CD14-positive monocyte (primary cell): ENCODE data around the gene LDLRAP1. TPM values are rescaled to one million over a fixed set of nuclear protein-coding genes. Genes with fewer than 3 reads are reported as not detected.

ENCODE experiments used
- DNase-seq, 3 donors: peaks; one replicate each; pipeline ENCODE4 v3.0.0-alpha.2; 2011 to 2022
- H2AFZ ChIP-seq: 2 replicates; pipeline ENCODE4 v1.6.0; 2012; ENCODE audit warnings: mild to moderate bottlenecking, low read depth, low read length, inconsistent platforms; ENCODE audit not compliant: insufficient read depth, poor library complexity, severe bottlenecking
- H3K27ac ChIP-seq, 2 donors: 1 replicate in 1 of 2; 2 replicates in 1 of 2; pipeline ENCODE4 v1.5.1; 2012 to 2013; ENCODE audit warnings: low read length in 2 of 2, control low read depth in 1 of 2, inconsistent platforms in 1 of 2, low read depth in 1 of 2, mild to moderate bottlenecking in 1 of 2
- H3K27me3 ChIP-seq, 2 donors: one replicate each; pipeline versions ENCODE4 v1.6.0 to v1.6.1; 2011 to 2013; ENCODE audit warnings: low read length in 2 of 2; ENCODE audit not compliant: control insufficient read depth in 2 of 2, insufficient read depth in 2 of 2
- H3K36me3 ChIP-seq, 2 donors: replicated peaks in 1 of 2; 1 replicate in 1 of 2; 2 replicates in 1 of 2; pipeline versions ENCODE4 v1.5.1 to v1.6.1; 2012 to 2013; ENCODE audit warnings: low read length in 2 of 2, control low read depth in 1 of 2, inconsistent platforms in 1 of 2, mild to moderate bottlenecking in 1 of 2; ENCODE audit not compliant: insufficient read depth in 2 of 2, control insufficient read depth in 1 of 2
- H3K4me1 ChIP-seq, 2 donors: 1 replicate in 1 of 2; 2 replicates in 1 of 2; pipeline versions ENCODE4 v1.5.1 to v1.6.1; 2012 to 2013; ENCODE audit warnings: low read length in 2 of 2, control low read depth in 1 of 2, inconsistent platforms in 1 of 2, mild to moderate bottlenecking in 1 of 2, moderate library complexity in 1 of 2; ENCODE audit not compliant: insufficient read depth in 2 of 2, control insufficient read depth in 1 of 2
- H3K4me2 ChIP-seq: replicated peaks from 2 replicates; pipeline ENCODE3; 2012; ENCODE audit warnings: low read length, moderate library complexity, mild to moderate bottlenecking; ENCODE audit not compliant: poor library complexity, severe bottlenecking; ENCODE audit errors: extremely low read depth
- H3K4me3 ChIP-seq, 3 experiments: fragments of 200-600 bp in 1 of 3; sonication (generic) in 1 of 3; replicated peaks in 1 of 3; 1 replicate in 2 of 3; 2 replicates in 1 of 3; pipeline ENCODE4 v1.5.1; 2011 to 2013; ENCODE audit warnings: low read length in 3 of 3, mild to moderate bottlenecking in 3 of 3, control low read depth in 2 of 3, low read depth in 2 of 3, inconsistent platforms in 1 of 3, moderate library complexity in 1 of 3
- H3K79me2 ChIP-seq: 2 replicates; pipeline ENCODE4 v1.6.0; 2012; ENCODE audit warnings: mild to moderate bottlenecking, control low read depth, inconsistent platforms, low read length, moderate library complexity; ENCODE audit not compliant: insufficient read depth
- H3K9ac ChIP-seq: 2 replicates; pipeline ENCODE4 v1.6.0; 2017; ENCODE audit warnings: low read length, mild to moderate bottlenecking; ENCODE audit not compliant: insufficient read depth, poor library complexity, severe bottlenecking
- H3K9me3 ChIP-seq, 2 donors: replicated peaks in 1 of 2; 1 replicate in 1 of 2; 2 replicates in 1 of 2; pipeline versions ENCODE4 v1.5.1 to v1.6.1; 2012 to 2013; ENCODE audit warnings: low read length in 2 of 2, control low read depth in 1 of 2; ENCODE audit not compliant: control insufficient read depth in 1 of 2, insufficient read depth in 1 of 2
- H4K20me1 ChIP-seq: 2 replicates; pipeline ENCODE4 v1.6.0; 2012; ENCODE audit warnings: mild to moderate bottlenecking, low read length, control low read depth, moderate library complexity; ENCODE audit not compliant: insufficient read depth
- H3K27ac Mint-ChIP-seq, 7 donors: one replicate each; pipeline ENCODE4 v1.8.0; 2020; ENCODE audit warnings: mild to moderate bottlenecking in 7 of 7, mixed read lengths in 7 of 7, moderate library complexity in 6 of 7, inconsistent platforms in 2 of 7
- H3K27me3 Mint-ChIP-seq, 3 donors: one replicate each; pipeline ENCODE4 v1.8.0; 2021 to 2022; ENCODE audit warnings: low read depth in 3 of 3, mild to moderate bottlenecking in 3 of 3, mixed read lengths in 3 of 3, moderate library complexity in 3 of 3, inconsistent platforms in 1 of 3
- H3K36me3 Mint-ChIP-seq, 2 donors: one replicate each; pipeline ENCODE4 v1.8.0; 2020; ENCODE audit warnings: mixed read lengths in 2 of 2, inconsistent platforms in 1 of 2, mild to moderate bottlenecking in 1 of 2
- H3K4me1 Mint-ChIP-seq: one replicate; pipeline ENCODE4 v1.8.0; 2020; ENCODE audit warnings: mild to moderate bottlenecking, mixed read lengths
- H3K4me3 Mint-ChIP-seq, 2 donors: one replicate each; pipeline ENCODE4 v1.8.0; 2020; ENCODE audit warnings: mild to moderate bottlenecking in 2 of 2, mixed read lengths in 2 of 2, moderate library complexity in 1 of 2
- H3K9me3 Mint-ChIP-seq, 7 donors: one replicate each; pipeline ENCODE4 v1.8.0; 2020 to 2022; ENCODE audit warnings: mixed read lengths in 7 of 7, mild to moderate bottlenecking in 6 of 7, moderate library complexity in 6 of 7, inconsistent platforms in 2 of 7
- CTCF ChIP-seq: fragments of 200-600 bp; IDR thresholded peaks from one replicate; pipeline ENCODE4 v1.8.0; 2022; ENCODE audit warnings: antibody characterized with exemption, mild to moderate bottlenecking
- WGBS: methylation state at CpG from one replicate; pipeline ENCODE4 v1.1.5; 2013; ENCODE audit warnings: missing lambda C conversion rate; ENCODE audit not compliant: insufficient coverage; 5-methylcytosine and 5-hydroxymethylcytosine counted together
- intact Hi-C, 2 donors: fragments of 100-400 bp; cut with micrococcal nuclease; formaldehyde crosslinking; loops; one replicate each; pipeline versions ENCODE4 v1.15.0 to v1.15.1; 2023
- polyA plus RNA-seq, 3 donors: library from polyadenylated mRNA; depleted of rRNA in 1 of 3; unstranded in 2 of 3; stranded (reverse) in 1 of 3; fragments of 300-500 nt in 2 of 3; fragments of >200 nt in 1 of 3; fragmentation: Illumina TruSeq in 2 of 3; gene quantifications; 1 replicate in 2 of 3; 2 replicates in 1 of 3; pipeline ENCODE4 v1.2.3, GENCODE V29; 2012 to 2021

The LDLRAP1 gene
- polyA plus RNA-seq, 3 donors, result 12.8 to 18.5 (median 14.6) TPM

DNA sequence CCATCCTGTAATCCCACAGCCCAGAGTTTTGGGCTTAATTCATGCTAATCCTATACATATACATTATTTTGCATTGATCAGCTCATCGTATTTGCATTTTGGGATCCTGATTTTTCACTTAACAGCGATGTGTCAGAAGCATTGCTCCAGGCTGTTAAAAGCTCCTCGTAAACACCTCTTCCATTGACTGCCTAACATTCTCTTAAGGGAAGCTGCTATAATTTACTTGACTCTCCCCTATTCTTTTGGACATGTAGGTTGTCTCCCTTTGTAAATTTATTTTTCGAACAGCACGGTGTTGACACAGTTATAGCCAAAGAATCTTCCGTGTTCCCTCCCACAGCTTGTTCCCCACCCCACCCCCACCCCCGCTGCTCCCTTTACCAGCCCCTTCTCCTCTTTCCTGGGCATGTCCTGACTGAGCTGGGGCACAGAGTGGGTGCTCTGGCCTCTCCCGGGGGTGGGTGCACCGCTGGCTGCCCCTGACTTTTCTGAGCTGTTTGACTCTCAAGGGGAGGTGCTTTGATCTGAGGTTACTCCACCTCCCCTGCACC lies 22.8 kb downstream of the LDLRAP1 start:
- Histone ChIP-seq H2AFZ (no peak overlapping the region), H3K36me3 (peaks cover 14 to 43% of the 10 kb centered on the region in 2 donors), H3K4me2 (no peak overlapping the region), H3K27me3 (no peaks in the 10 kb centered on the region), H3K79me2 (no peaks in the 10 kb centered on the region), H3K9ac (no peak overlapping the region), H4K20me1 (peaks cover 6% of the 10 kb centered on the region), H3K9me3 (no peaks in the 10 kb centered on the region), H3K27ac (no peak overlapping the region), H3K4me1 (peaks cover 14 to 16% of the 10 kb centered on the region in 2 donors), H3K4me3 (no peak overlapping the region)
- H3K4me1 Mint-ChIP-seq, result peaks cover 18% of the 10 kb centered on the region
- H3K27me3 Mint-ChIP-seq, result peaks cover 1 to 3% (median 1%) of the 10 kb centered on the region in 3 donors
- peaks cover 36 to 60% of the 10 kb centered on the region in 2 donors for H3K36me3 Mint-ChIP-seq
- H3K9me3 Mint-ChIP-seq, result no peaks in the 10 kb centered on the region
- DNase-seq, result no peak
- no peak overlapping the region for H3K27ac Mint-ChIP-seq
- intact Hi-C loops, result no loop called here
- 100% methylated on average over 1 of the region's 9 CpGs for WGBS
- no peak for TF ChIP-seq CTCF
- no peak overlapping the region for H3K4me3 Mint-ChIP-seq

- H3K9me3 Mint-ChIP-seq, result no peaks in the 10 kb centered on the region
Observed at GRCh38 chr1:25566730-25567341, 23.4 kb downstream of the LDLRAP1 start.

More at GRCh38 chr1:25566730-25567341, 23.4 kb downstream of the LDLRAP1 start:
- DNase-seq, result no peak
- Mint-ChIP-seq H3K36me3 (peaks cover 36 to 55% of the 10 kb centered on the region in 2 donors), H3K4me3 (no peak overlapping the region), H3K27ac (no peak overlapping the region), H3K4me1 (peaks cover 12% of the 10 kb centered on the region), H3K27me3 (peaks cover 1 to 3% (median 1%) of the 10 kb centered on the region in 3 donors)
- no peak for TF ChIP-seq CTCF
- intact Hi-C loops, result no loop called here
- WGBS, result 96% methylated on average over 20 of the region's 21 CpGs
- Histone ChIP-seq H3K27me3 (no peaks in the 10 kb centered on the region), H3K36me3 (peaks cover 14 to 43% of the 10 kb centered on the region in 2 donors), H2AFZ (no peak overlapping the region), H4K20me1 (peaks cover 4% of the 10 kb centered on the region), H3K27ac (no peak overlapping the region), H3K79me2 (no peaks in the 10 kb centered on the region), H3K4me1 (peaks cover 8 to 10% of the 10 kb centered on the region in 2 donors), H3K9me3 (no peaks in the 10 kb centered on the region), H3K4me3 (no peak overlapping the region), H3K4me2 (no peak overlapping the region), H3K9ac (no peak overlapping the region)
